ENCODE measurements around the gene SCN3A.

- no peak for TF ChIP-seq TCFL5 (CRISPR knock-in tag; conservative IDR thresholded peaks at IDR 0.05)
- TF ChIP-seq, protein P1, sequence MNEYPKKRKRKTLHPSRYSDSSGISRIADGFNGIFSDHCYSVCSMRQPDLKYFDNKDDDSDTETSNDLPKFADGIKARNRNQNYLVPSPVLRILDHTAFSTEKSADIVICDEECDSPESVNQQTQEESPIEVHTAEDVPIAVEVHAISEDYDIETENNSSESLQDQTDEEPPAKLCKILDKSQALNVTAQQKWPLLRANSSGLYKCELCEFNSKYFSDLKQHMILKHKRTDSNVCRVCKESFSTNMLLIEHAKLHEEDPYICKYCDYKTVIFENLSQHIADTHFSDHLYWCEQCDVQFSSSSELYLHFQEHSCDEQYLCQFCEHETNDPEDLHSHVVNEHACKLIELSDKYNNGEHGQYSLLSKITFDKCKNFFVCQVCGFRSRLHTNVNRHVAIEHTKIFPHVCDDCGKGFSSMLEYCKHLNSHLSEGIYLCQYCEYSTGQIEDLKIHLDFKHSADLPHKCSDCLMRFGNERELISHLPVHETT (CRISPR knock-in tag; conservative IDR thresholded peaks at IDR 0.05 in 1 of 2, IDR thresholded peaks at IDR 0.05 in 1 of 2): no peak
- no peak for TF ChIP-seq MTA2 (IDR thresholded peaks at IDR 0.05; ENCODE audit: low read depth)
- no peak for TF ChIP-seq NFIC (IDR thresholded peaks at IDR 0.05)
- no peak for TF ChIP-seq ZNF184 (CRISPR knock-in tag; IDR thresholded peaks at IDR 0.05)
- no peak for TF ChIP-seq PRPF4 (IDR thresholded peaks at IDR 0.05; ENCODE audit: insufficient read depth, low read depth, low read length, poor library complexity, severe bottlenecking)
- no peak for TF ChIP-seq POLR2A (conservative IDR thresholded peaks at IDR 0.05)
- TF ChIP-seq GABPB2 (CRISPR knock-in tag; conservative IDR thresholded peaks at IDR 0.05): no peak
These were observed 121.4 kb downstream of the SCN3A start for GRCh38 chr2:165082479-165082878.
